Dermis microvascular lymphatic vessel endothelial cell (primary cell): ENCODE results near the gene CACNB2. TPM values are rescaled to one million over a fixed set of nuclear protein-coding genes. Genes with fewer than 3 reads are reported as not detected.

Source experiments
- DNase-seq, 2 donors: peaks; one replicate each; pipeline versions ENCODE4 v3.0.0 to v3.0.0-alpha.2; 2010; ENCODE audit warnings: low read depth in 2 of 2
- total RNA-seq: library from RNA; depleted of rRNA; stranded (reverse); fragments of >200 nt; gene quantifications from 2 replicates; pipeline ENCODE4 v1.2.1, GENCODE V29; 2014

CACNB2 gene
- total RNA-seq, 1 donor from 2014 or later = under 0.01 TPM

GRCh38 chr10:18504161-18504560 lies 363.9 kb downstream of the CACNB2 start:
- DNase-seq = no peak

- no peak for DNase-seq
Observed at GRCh38 chr10:18505456-18506118, 365.4 kb downstream of the CACNB2 start.

- DNase-seq = no peak
Observed at GRCh38 chr10:18508587-18508986, 368.4 kb downstream of the CACNB2 start.

- no peak for DNase-seq
Observed at GRCh38 chr10:18514537-18514936, 374.3 kb downstream of the CACNB2 start.

- no peak for DNase-seq
Observed at GRCh38 chr10:18516851-18517250, 376.6 kb downstream of the CACNB2 start.

GRCh38 chr10:18523025-18523424 lies 382.8 kb downstream of the CACNB2 start:
- no peak for DNase-seq

GRCh38 chr10:18523858-18524257 lies 383.6 kb downstream of the CACNB2 start:
- DNase-seq = no peak

DNA sequence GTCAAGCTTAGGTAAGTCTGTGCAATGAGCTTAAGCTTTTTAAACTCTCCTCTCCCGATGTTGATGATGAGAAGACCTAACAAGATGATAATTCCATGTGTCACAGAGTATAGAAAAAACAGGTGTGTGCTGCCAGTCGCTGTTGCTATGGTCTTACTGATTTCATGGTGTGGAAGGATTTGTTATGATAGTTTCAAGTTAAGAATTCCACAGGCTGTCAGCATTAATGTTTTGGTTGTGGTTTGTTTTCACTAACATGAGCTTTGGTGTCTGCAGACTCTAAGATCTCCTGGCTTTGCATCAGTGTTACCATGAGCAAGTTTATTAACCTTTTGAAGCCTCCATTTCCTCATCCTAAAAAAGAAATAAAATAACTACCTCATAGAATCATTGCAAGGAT lies 387.5 kb downstream of the CACNB2 start:
- DNase-seq = no peak

- DNase-seq = no peak
Observed at GRCh38 chr10:18528292-18528691, 388.1 kb downstream of the CACNB2 start.

- no peak for DNase-seq
Observed at GRCh38 chr10:18532881-18533535, 392.8 kb downstream of the CACNB2 start.

DNA sequence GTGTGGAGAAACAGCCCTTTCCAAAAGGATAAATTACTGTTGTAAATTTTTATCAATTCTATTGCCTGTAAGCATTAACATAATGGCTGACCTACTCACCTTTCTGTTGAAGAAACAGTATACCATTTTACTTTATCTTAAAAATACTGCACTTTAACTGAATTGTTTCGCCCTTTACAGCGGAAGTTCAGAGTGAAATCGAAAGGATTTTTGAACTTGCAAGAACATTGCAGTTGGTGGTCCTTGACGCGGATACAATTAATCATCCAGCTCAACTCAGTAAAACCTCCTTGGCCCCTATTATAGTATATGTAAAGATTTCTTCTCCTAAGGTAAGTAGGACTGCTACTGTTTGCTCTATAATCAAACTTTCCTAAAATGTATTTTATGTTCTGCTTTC lies 393.7 kb downstream of the CACNB2 start:
- DNase-seq = no peak

- DNase-seq = no peak
Observed at GRCh38 chr10:18539335-18539734, 399.1 kb downstream of the CACNB2 start.

- no peak for DNase-seq
Observed at GRCh38 chr10:18540195-18540594, 400.0 kb downstream of the CACNB2 start.

DNA sequence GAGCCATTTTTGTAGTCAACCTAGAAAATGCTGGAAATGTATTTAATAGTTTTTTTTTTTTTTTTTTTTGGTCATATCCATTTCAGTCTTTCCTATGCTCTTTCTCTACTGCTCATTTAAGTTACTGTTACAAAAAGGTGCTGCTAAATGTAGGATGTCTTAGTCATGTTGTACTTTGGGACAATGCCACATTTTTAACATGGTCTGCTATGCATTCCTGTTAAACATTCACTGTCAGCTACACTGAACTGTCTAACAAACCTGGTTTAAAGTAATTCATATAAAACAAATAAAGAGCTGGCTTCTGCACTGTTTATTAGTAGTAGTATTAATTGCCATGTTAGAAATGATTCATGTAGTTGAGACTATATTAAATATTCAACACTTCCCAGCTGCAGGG lies 402.6 kb downstream of the CACNB2 start:
- no peak for DNase-seq

DNA sequence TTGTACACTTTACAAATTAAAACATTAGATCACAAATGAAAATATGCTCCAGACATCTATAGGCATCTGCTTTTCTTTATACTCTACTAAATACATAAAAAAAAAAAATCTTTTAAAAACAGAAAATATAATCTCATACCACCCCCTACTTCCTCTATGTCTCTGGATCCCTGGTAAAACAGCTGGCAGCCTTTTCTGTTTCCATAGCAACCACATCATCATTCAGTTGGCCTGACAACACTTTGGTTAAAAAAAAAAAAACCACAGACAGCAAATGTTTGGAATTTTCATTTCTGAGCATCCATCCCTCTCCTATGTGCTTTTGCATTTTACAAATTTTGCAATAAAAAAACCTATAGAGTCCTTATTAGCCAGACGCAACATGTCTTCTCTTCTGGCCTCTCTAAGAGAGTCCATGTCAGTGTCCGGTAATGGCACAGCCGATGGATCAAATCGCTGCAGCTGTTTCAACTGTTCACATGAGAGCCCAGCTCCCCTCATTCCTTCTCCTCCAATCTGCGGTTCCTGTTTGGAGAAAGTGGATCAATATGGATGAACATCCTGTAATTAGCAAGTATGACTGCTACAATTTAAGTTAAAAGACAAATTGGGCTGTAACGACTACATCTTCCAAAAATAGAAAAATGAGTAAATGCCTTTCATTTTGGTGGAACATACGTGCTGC lies 405.5 kb downstream of the CACNB2 start:
- no peak for DNase-seq

GRCh38 chr10:18549105-18549504 lies 408.9 kb downstream of the CACNB2 start:
- DNase-seq = no peak

- DNase-seq = no peak
Observed at GRCh38 chr10:18551473-18551872, 411.2 kb downstream of the CACNB2 start.

GRCh38 chr10:18554479-18554878 lies 414.3 kb downstream of the CACNB2 start:
- DNase-seq = no peak

- DNase-seq = no peak
Observed at GRCh38 chr10:18556522-18557147, 416.4 kb downstream of the CACNB2 start.

- no peak for DNase-seq
Observed at GRCh38 chr10:18557960-18558359, 417.7 kb downstream of the CACNB2 start.

- DNase-seq = no peak
Observed at GRCh38 chr10:18561861-18562551, 421.8 kb downstream of the CACNB2 start.
